ENCODE measurements around the gene BTBD16. TPM values are rescaled to one million over a fixed set of nuclear protein-coding genes. Genes with fewer than 3 reads are reported as not detected.

Gene BTBD16
- total RNA-seq, 6 donors from 2014 or later: 0.20 to 1.8 (median 0.91) TPM; not detected in 3

DNA sequence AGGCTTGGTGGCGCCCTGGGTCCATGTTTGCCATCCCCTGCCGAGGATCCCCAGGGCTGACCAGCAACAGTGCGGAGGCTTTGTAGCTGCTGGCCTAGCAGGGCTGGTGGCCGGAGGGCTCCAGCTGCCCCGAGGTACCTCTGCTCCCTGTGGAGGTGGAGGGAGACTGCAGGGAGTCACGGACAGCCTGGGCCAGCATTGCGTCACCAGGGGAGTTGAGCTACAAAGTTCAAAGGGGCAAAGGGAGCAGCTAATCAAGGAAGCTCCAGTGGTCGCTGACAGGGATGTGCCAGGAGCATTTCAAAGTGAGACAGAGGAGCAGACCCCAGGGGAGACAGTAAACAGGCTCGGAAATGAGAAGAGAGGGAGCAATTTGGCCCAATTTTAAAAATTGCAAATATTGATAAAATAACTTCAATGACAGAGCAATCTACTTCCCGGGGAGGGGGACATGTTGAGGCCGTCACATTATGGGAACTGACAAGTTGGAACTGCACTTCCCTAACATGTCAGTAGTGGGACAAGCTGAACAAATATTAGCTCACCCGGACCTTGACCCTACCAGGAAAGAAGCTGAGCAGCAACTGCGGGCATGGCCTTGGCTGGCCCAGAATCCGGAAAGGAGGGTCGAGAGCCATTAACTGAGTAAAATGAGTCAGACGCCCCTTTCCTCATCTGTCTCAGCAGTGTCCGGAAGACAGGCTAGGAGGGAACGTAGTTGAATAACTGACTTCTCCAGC, 39.4 kb downstream of the BTBD16 start:
- TF ChIP-seq POLR2A (IDR thresholded peaks at IDR 0.05): no peak
- no peak for TF ChIP-seq POLR2AphosphoS5 (IDR thresholded peaks at IDR 0.05)
- no peaks in the 10 kb centered on the region for H3K9me3 ChIP-seq
- H3K36me3 ChIP-seq: no peaks in the 10 kb centered on the region
- no peak overlapping the region for H3K27ac ChIP-seq
- H3K4me3 ChIP-seq: no peak overlapping the region
- no peaks in the 10 kb centered on the region for H3K27me3 ChIP-seq
- ATAC-seq (ENCODE audit: low FRiP score in 2 of 2): no peak
- no peak for DNase-seq
- WGBS, 2 donors: 35 to 52% methylated on average over 13 to 18 of the region's 18 CpGs
- peaks cover 0 to 11% (median 2%) of the 10 kb centered on the region in 4 donors for H3K4me1 ChIP-seq

DNA sequence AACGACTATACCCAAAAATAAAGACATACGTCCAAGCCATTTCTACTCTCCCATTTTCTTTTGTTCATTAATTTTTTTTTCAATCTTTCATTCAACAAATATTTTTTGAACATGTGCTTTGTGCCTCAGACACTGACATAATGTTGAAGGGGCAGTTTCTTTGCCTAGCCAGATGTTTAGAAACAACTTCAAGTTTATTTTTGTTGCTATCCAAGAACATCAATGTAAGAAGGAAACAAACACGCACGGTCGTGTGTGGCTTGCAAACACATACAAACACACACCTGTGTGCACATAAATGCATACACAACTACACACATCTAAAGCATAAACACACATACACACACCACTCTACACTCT, 39.9 kb downstream of the BTBD16 start:
- DNase-seq (no peak), ATAC-seq (ENCODE audit: low FRiP score in 2 of 2) (no peak)
- no peaks in the 10 kb centered on the region for H3K9me3 ChIP-seq

DNA sequence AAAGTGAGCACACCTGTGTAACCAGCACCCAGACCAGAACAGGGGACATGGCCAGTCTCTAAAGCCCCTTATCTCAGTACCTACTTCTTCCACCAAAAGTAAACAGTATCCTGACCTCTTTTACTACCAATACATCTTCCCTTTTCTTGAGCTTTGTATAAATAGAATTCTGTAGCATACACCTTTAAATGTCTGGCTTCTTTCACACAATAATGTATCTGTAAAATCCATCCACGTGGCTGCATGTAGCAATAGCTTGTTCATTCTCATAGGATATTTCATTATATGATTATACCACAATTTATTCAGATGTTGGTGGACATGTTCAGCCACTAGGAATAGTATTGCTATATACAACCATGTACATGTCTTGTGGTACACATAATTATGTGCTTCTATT, 40.6 kb downstream of the BTBD16 start:
- WGBS, 2 donors: 57 to 69% methylated on average over 1 of the region's 1 CpG

More for the DNA sequence above, 39.9 kb downstream of the BTBD16 start:
- no peaks in the 10 kb centered on the region for H3K36me3 ChIP-seq
- no peak overlapping the region for H3K27ac ChIP-seq
- WGBS, 2 donors: 52 to 58% methylated on average over 5 of the region's 5 CpGs
- H3K27me3 ChIP-seq: no peaks in the 10 kb centered on the region
- H3K4me1 ChIP-seq: peaks cover 0 to 11% (median 2%) of the 10 kb centered on the region in 4 donors
- no peak overlapping the region for H3K4me3 ChIP-seq
- TF ChIP-seq POLR2AphosphoS5 (IDR thresholded peaks at IDR 0.05): no peak
- no peak for TF ChIP-seq EP300 (IDR thresholded peaks at IDR 0.05)
- no peak for TF ChIP-seq POLR2A (IDR thresholded peaks at IDR 0.05)
- TF ChIP-seq CTCF (IDR thresholded peaks at IDR 0.05): no peak

GRCh38 chr10:122316224-122316884, 45.3 kb downstream of the BTBD16 start:
- Histone ChIP-seq H3K27me3 (no peaks in the 10 kb centered on the region), H3K4me3 (no peak overlapping the region), H3K27ac (no peak overlapping the region), H3K9me3 (no peaks in the 10 kb centered on the region), H3K4me1 (peaks cover 0 to under 1% (median 0%) of the 10 kb centered on the region in 4 donors), H3K36me3 (no peaks in the 10 kb centered on the region)
- DNase-seq: no peak
- TF ChIP-seq EP300 (IDR thresholded peaks at IDR 0.05): no peak
- TF ChIP-seq POLR2A (IDR thresholded peaks at IDR 0.05): no peak
- no peak for TF ChIP-seq CTCF (IDR thresholded peaks at IDR 0.05)
- TF ChIP-seq POLR2AphosphoS5 (IDR thresholded peaks at IDR 0.05): no peak
- ATAC-seq (ENCODE audit: low FRiP score in 2 of 2): no peak
- 87 to 92% methylated on average over 12 of the region's 12 CpGs for WGBS, 2 donors

More for the DNA sequence above, 40.6 kb downstream of the BTBD16 start:
- no peaks in the 10 kb centered on the region for H3K9me3 ChIP-seq
- H3K4me3 ChIP-seq: no peak overlapping the region
- ATAC-seq (ENCODE audit: low FRiP score in 2 of 2): no peak
- H3K27me3 ChIP-seq: no peaks in the 10 kb centered on the region
- DNase-seq: no peak
- TF ChIP-seq POLR2A (IDR thresholded peaks at IDR 0.05) (no peak), POLR2AphosphoS5 (IDR thresholded peaks at IDR 0.05) (no peak), CTCF (IDR thresholded peaks at IDR 0.05) (no peak), EP300 (IDR thresholded peaks at IDR 0.05) (no peak)
- H3K36me3 ChIP-seq: no peaks in the 10 kb centered on the region
- no peak overlapping the region for H3K27ac ChIP-seq
- H3K4me1 ChIP-seq: peaks cover 0 to 11% (median 2%) of the 10 kb centered on the region in 4 donors

- DNase-seq: no peak
- no peaks in the 10 kb centered on the region for H3K9me3 ChIP-seq
- WGBS, 2 donors: 62 to 67% methylated on average over 4 of the region's 4 CpGs
- no peak overlapping the region for H3K4me3 ChIP-seq
- no peak for ATAC-seq (ENCODE audit: low FRiP score in 2 of 2)
- no peaks in the 10 kb centered on the region for H3K4me1 ChIP-seq
- no peak overlapping the region for H3K27ac ChIP-seq
- H3K27me3 ChIP-seq: no peaks in the 10 kb centered on the region
- H3K36me3 ChIP-seq: no peaks in the 10 kb centered on the region
- TF ChIP-seq CTCF (IDR thresholded peaks at IDR 0.05): no peak
- no peak for TF ChIP-seq POLR2A (IDR thresholded peaks at IDR 0.05)
- no peak for TF ChIP-seq EP300 (IDR thresholded peaks at IDR 0.05)
- TF ChIP-seq POLR2AphosphoS5 (IDR thresholded peaks at IDR 0.05): no peak
Measured at GRCh38 chr10:122321960-122322359, 50.9 kb downstream of the BTBD16 start.
